Thyroid gland (tissue), 4 donors: ENCODE results near the gene CCDC88C. TPM values are rescaled to one million over a fixed set of nuclear protein-coding genes. Genes with fewer than 3 reads are reported as not detected.

Experiments
- DNase-seq, 2 donors: peaks; one replicate each; pipeline ENCODE4 v3.0.0-alpha.2; 2019
- H3K27ac ChIP-seq, 3 donors: fragments of 200-600 bp; sonication (generic); 1 replicate in 2 of 3; 2 replicates in 1 of 3; pipeline ENCODE4 v1.5.1; 2016 to 2019; ENCODE audit warnings: mild to moderate bottlenecking in 1 of 3, moderate library complexity in 1 of 3
- H3K27me3 ChIP-seq: fragments of 200-600 bp; sonication (generic); one replicate; pipeline ENCODE4 v1.5.1; 2019
- H3K36me3 ChIP-seq, 2 donors: fragments of 200-600 bp; sonication (generic); one replicate each; pipeline ENCODE4 v1.5.1; 2016 to 2019
- H3K4me1 ChIP-seq, 2 donors: fragments of 200-600 bp; sonication (generic); one replicate each; pipeline ENCODE4 v1.5.1; 2017 to 2019
- H3K4me3 ChIP-seq, 3 donors: fragments of 200-600 bp; sonication (generic); replicated peaks in 1 of 3; 1 replicate in 2 of 3; 2 replicates in 1 of 3; pipeline ENCODE4 v1.5.1; 2016; ENCODE audit warnings: mild to moderate bottlenecking in 1 of 3
- H3K9me3 ChIP-seq: fragments of 200-600 bp; sonication (generic); one replicate; pipeline ENCODE4 v1.5.1; 2017
- CTCF ChIP-seq, 6 experiments: fragments of 200-600 bp in 3 of 6; fragments of 450-650 bp in 3 of 6; sonication (generic) in 3 of 6; IDR thresholded peaks; one replicate each; pipeline ENCODE4 v1.5.1; 2016 to 2019; ENCODE audit warnings: antibody characterized with exemption in 6 of 6, mild to moderate bottlenecking in 2 of 6, inconsistent platforms in 1 of 6, moderate library complexity in 1 of 6
- POLR2A ChIP-seq, 2 donors: fragments of 450-650 bp; IDR thresholded peaks; one replicate each; pipeline ENCODE4 v1.6.1; 2017; ENCODE audit warnings: antibody characterized with exemption in 2 of 2, mild to moderate bottlenecking in 2 of 2, moderate library complexity in 1 of 2
- WGBS, 2 donors: methylation state at CpG; one replicate each; pipeline ENCODE4 v1.1.5; 2017; 5-methylcytosine and 5-hydroxymethylcytosine counted together
- intact Hi-C: fragments of 100-400 bp; cut with DNase I; formaldehyde crosslinking; loops from one replicate; pipeline ENCODE4 v1.15.1; 2023
- total RNA-seq, 4 donors: library from RNA; depleted of rRNA; stranded (reverse); fragments of >200 nt; gene quantifications; one replicate each; pipeline ENCODE4 v1.2.3, GENCODE V29; 2016

Gene CCDC88C
- total RNA-seq, 4 donors from 2014 or later: 3.0 to 6.3 (median 5.8) TPM

- TF ChIP-seq POLR2A (IDR thresholded peaks at IDR 0.05) (no peak), CTCF (IDR thresholded peaks at IDR 0.05) (no peak)
- Histone ChIP-seq H3K27ac (peak overlapping the region in 2 of 3 donors; percentile 50 to 59), H3K4me1 (peaks cover 0 to 19% of the 10 kb centered on the region in 2 donors), H3K27me3 (no peaks in the 10 kb centered on the region), H3K36me3 (no peaks in the 10 kb centered on the region), H3K4me3 (no peak overlapping the region), H3K9me3 (no peaks in the 10 kb centered on the region)
- WGBS, 2 donors: 49 to 54% methylated on average over 19 to 20 of the region's 20 CpGs
- intact Hi-C loops: loop anchor here (5.0 kb wide), 1 partner anchor 92 kb away; the partner anchor contains the start of gene CCDC88C
- DNase-seq: peak in 1 of 2 donors; percentile 18
These were observed 92.7 kb downstream of the CCDC88C start for GRCh38 chr14:91324606-91325575.

GRCh38 chr14:91323671-91324605 is 93.7 kb downstream of the CCDC88C start:
- Histone ChIP-seq H3K27ac (peak overlapping the region; percentile 21 to 59 (median 50)), H3K9me3 (no peaks in the 10 kb centered on the region), H3K4me1 (peaks cover 0 to 19% of the 10 kb centered on the region in 2 donors), H3K36me3 (no peaks in the 10 kb centered on the region), H3K27me3 (no peaks in the 10 kb centered on the region), H3K4me3 (no peak overlapping the region)
- intact Hi-C loops: no loop called here
- WGBS, 2 donors: 30 to 60% methylated on average over 24 to 25 of the region's 25 CpGs
- TF ChIP-seq CTCF (IDR thresholded peaks at IDR 0.05) (peak; percentile 75 to 96 (median 80)), POLR2A (IDR thresholded peaks at IDR 0.05) (no peak)
- DNase-seq: peak; percentile 85 to 87

- peak overlapping the region in 2 of 3 donors; percentile 50 to 59 for H3K27ac ChIP-seq
- H3K36me3 ChIP-seq: no peaks in the 10 kb centered on the region
- no peaks in the 10 kb centered on the region for H3K9me3 ChIP-seq
- DNase-seq: no peak
- peaks cover 0 to 19% of the 10 kb centered on the region in 2 donors for H3K4me1 ChIP-seq
- no peak overlapping the region for H3K4me3 ChIP-seq
- intact Hi-C loops: no loop called here
- H3K27me3 ChIP-seq: no peaks in the 10 kb centered on the region
- WGBS, 2 donors: 91 to 94% methylated on average over 6 of the region's 6 CpGs
- TF ChIP-seq CTCF (IDR thresholded peaks at IDR 0.05) (no peak), POLR2A (IDR thresholded peaks at IDR 0.05) (no peak)
These were observed 94.6 kb downstream of the CCDC88C start for GRCh38 chr14:91323031-91323430.

GRCh38 chr14:91322623-91323022 is 95.0 kb downstream of the CCDC88C start:
- H3K4me3 ChIP-seq: no peak overlapping the region
- 82 to 84% methylated on average over 6 of the region's 6 CpGs for WGBS, 2 donors
- TF ChIP-seq POLR2A (IDR thresholded peaks at IDR 0.05): no peak
- no peak for TF ChIP-seq CTCF (IDR thresholded peaks at IDR 0.05)

More at GRCh38 chr14:91322623-91323022, 95.0 kb downstream of the CCDC88C start:
- Histone ChIP-seq H3K9me3 (no peaks in the 10 kb centered on the region), H3K4me1 (peaks cover 2 to 18% of the 10 kb centered on the region in 2 donors), H3K27ac (peak overlapping the region in 1 of 3 donors; percentile 50), H3K36me3 (no peaks in the 10 kb centered on the region), H3K27me3 (no peaks in the 10 kb centered on the region)
- DNase-seq: no peak
- intact Hi-C loops: no loop called here
